B cell (primary cell): Measurements from ENCODE around the gene EGFR. TPM values are rescaled to one million over a fixed set of nuclear protein-coding genes. Genes with fewer than 3 reads are reported as not detected.

ENCODE experiments used
- ATAC-seq: fragments of 200-7000 bp; cut with Tn5 transposase; one replicate; pipeline ENCODE4 v1.10.0; 2021; ENCODE audit warnings: low read depth, mild to moderate bottlenecking, moderate number of reproducible peaks, moderate library complexity
- CTCF ChIA-PET: fragments of 350-600 bp; sonication (Branson Sonifier 250); formaldehyde crosslinking; loops from one replicate; lab custom pipeline; 2021; ENCODE audit warnings: antibody characterized with exemption, inconsistent platforms; lab: Charles Lee
- POLR2A ChIA-PET: fragments of 350-600 bp; sonication (Branson Sonifier 250); formaldehyde crosslinking; loops from one replicate; lab custom pipeline; 2021; ENCODE audit warnings: antibody characterized with exemption; lab: Charles Lee
- DNase-seq: peaks from one replicate; pipeline ENCODE4 v3.0.0; 2013
- H2AFZ ChIP-seq: 2 replicates; pipeline ENCODE4 v1.6.1; 2012; ENCODE audit warnings: mild to moderate bottlenecking, low read depth, low read length; ENCODE audit not compliant: insufficient read depth, poor library complexity, severe bottlenecking
- H3K27ac ChIP-seq, 2 donors: 1 replicate in 1 of 2; 2 replicates in 1 of 2; pipeline ENCODE4 v1.5.1; 2012 to 2013; ENCODE audit warnings: low read length in 2 of 2, mild to moderate bottlenecking in 2 of 2, moderate library complexity in 1 of 2
- H3K27me3 ChIP-seq, 4 experiments: fragments of 200-600 bp in 1 of 4; sonication (generic) in 1 of 4; replicated peaks in 1 of 4; 1 replicate in 2 of 4; 2 replicates in 2 of 4; pipeline versions ENCODE4 v1.6.1 to v1.7.0; 2013 to 2016; ENCODE audit warnings: low read length in 3 of 4, mild to moderate bottlenecking in 2 of 4, mixed read lengths in 1 of 4, moderate library complexity in 1 of 4; ENCODE audit not compliant: insufficient read depth in 4 of 4, control insufficient read depth in 3 of 4; ENCODE audit errors: control extremely low read depth in 1 of 4
- H3K36me3 ChIP-seq, 2 experiments: replicated peaks in 1 of 2; 1 replicate in 1 of 2; 2 replicates in 1 of 2; pipeline versions ENCODE4 v1.6.1 to v1.7.1; 2013; ENCODE audit warnings: low read length in 1 of 2; ENCODE audit not compliant: insufficient read depth in 2 of 2, control insufficient read depth in 1 of 2; ENCODE audit errors: control extremely low read depth in 1 of 2, extremely low read depth in 1 of 2
- H3K4me1 ChIP-seq, 2 donors: fragments of 200-600 bp in 1 of 2; sonication (generic) in 1 of 2; 1 replicate in 1 of 2; 2 replicates in 1 of 2; pipeline versions ENCODE4 v1.5.1 to v1.6.1; 2013 to 2017; ENCODE audit warnings: low read length in 2 of 2; ENCODE audit not compliant: control insufficient read depth in 2 of 2, insufficient read depth in 2 of 2
- H3K4me2 ChIP-seq: replicated peaks from 2 replicates; pipeline ENCODE3; 2012; ENCODE audit warnings: mild to moderate bottlenecking, low read depth, low read length; ENCODE audit not compliant: poor library complexity, severe bottlenecking
- H3K4me3 ChIP-seq, 5 experiments: fragments of 200-600 bp in 1 of 5; sonication (generic) in 1 of 5; 1 replicate in 3 of 5; 2 replicates in 2 of 5; pipeline versions ENCODE4 v1.5.1 to v1.7.0; 2011 to 2016; ENCODE audit warnings: low read length in 4 of 5, mild to moderate bottlenecking in 4 of 5, low read depth in 2 of 5, control low read depth in 1 of 5, moderate library complexity in 1 of 5; ENCODE audit not compliant: insufficient read depth in 1 of 5; ENCODE audit errors: control extremely low read depth in 1 of 5, extremely low read depth in 1 of 5
- H3K79me2 ChIP-seq: fragments of 200-600 bp; sonication (generic); one replicate; pipeline ENCODE4 v1.6.0; 2016; ENCODE audit warnings: low read length; ENCODE audit not compliant: control insufficient read depth, insufficient read depth
- H3K9ac ChIP-seq: fragments of 200-600 bp; sonication (generic); 2 replicates; pipeline ENCODE4 v1.6.1; 2017; ENCODE audit warnings: mild to moderate bottlenecking, low read length, moderate library complexity
- H3K9me3 ChIP-seq, 3 donors: one replicate each; pipeline versions ENCODE4 v1.6.1 to v1.7.1; 2013; ENCODE audit warnings: low read length in 2 of 3; ENCODE audit not compliant: control insufficient read depth in 2 of 3, insufficient read depth in 1 of 3; ENCODE audit errors: control extremely low read depth in 1 of 3
- H4K20me1 ChIP-seq: 2 replicates; pipeline ENCODE4 v1.6.0; 2012; ENCODE audit warnings: mild to moderate bottlenecking, low read length; ENCODE audit not compliant: insufficient read depth, control insufficient read depth, poor library complexity, severe bottlenecking
- H3K27ac Mint-ChIP-seq: one replicate; pipeline ENCODE4 v1.8.0; 2021; ENCODE audit warnings: mixed read lengths
- H3K27me3 Mint-ChIP-seq: one replicate; pipeline ENCODE4 v1.8.0; 2021; ENCODE audit warnings: mixed read lengths
- H3K4me1 Mint-ChIP-seq: one replicate; pipeline ENCODE4 v1.8.0; 2021; ENCODE audit warnings: mixed read lengths
- H3K4me3 Mint-ChIP-seq: one replicate; pipeline ENCODE4 v1.8.0; 2021; ENCODE audit warnings: mixed read lengths
- H3K9me3 Mint-ChIP-seq: one replicate; pipeline ENCODE4 v1.8.0; 2022; ENCODE audit warnings: mixed read lengths; ENCODE audit not compliant: insufficient read depth
- CTCF ChIP-seq: fragments of 200-600 bp; IDR thresholded peaks from one replicate; pipeline ENCODE4 v1.8.0; 2022; ENCODE audit warnings: antibody characterized with exemption, mild to moderate bottlenecking
- EZH2 ChIP-seq: IDR thresholded peaks from 2 replicates; pipeline ENCODE4 v1.6.1; 2012; ENCODE audit warnings: borderline replicate concordance, low read depth, mild to moderate bottlenecking, moderate library complexity, low read length; ENCODE audit not compliant: insufficient read depth, poor library complexity, severe bottlenecking
- WGBS: methylation state at CpG from one replicate; pipeline ENCODE4 v1.1.5; 2013; ENCODE audit warnings: missing lambda C conversion rate; ENCODE audit not compliant: insufficient coverage; 5-methylcytosine and 5-hydroxymethylcytosine counted together
- intact Hi-C: fragments of 100-400 bp; cut with micrococcal nuclease; formaldehyde crosslinking; loops from one replicate; pipeline ENCODE4 v1.10.0; 2022
- polyA plus RNA-seq: library from polyadenylated mRNA; depleted of rRNA; stranded (reverse); fragments of >200 nt; gene quantifications from 2 replicates; pipeline ENCODE4 v1.2.3, GENCODE V29; 2012
- total RNA-seq, 2 donors: library from RNA; stranded (reverse); fragments of 120-200 nt in 1 of 2; gene quantifications; 1 replicate in 1 of 2; 2 replicates in 1 of 2; pipeline versions ENCODE4 v1.2.3 to v1.2.4, GENCODE V29; 2013 to 2022

Gene EGFR
- total and polyA plus RNA-seq, 2 donors (not counting 1 experiment from before 2014, with no cell fraction given): not detected

- no peak for ATAC-seq
- Histone ChIP-seq H3K4me3 (no peak overlapping the region), H3K79me2 (no peaks in the 10 kb centered on the region), H3K9me3 (no peaks in the 10 kb centered on the region), H4K20me1 (no peaks in the 10 kb centered on the region), H3K4me2 (no peak overlapping the region), H3K36me3 (no peaks in the 10 kb centered on the region), H3K27ac (no peak overlapping the region), H3K4me1 (no peaks in the 10 kb centered on the region), H3K27me3 (no peaks in the 10 kb centered on the region), H2AFZ (no peak overlapping the region), H3K9ac (no peak overlapping the region)
- intact Hi-C loops: no loop called here
- CTCF ChIA-PET: no interaction called here
- WGBS: 83% methylated on average over 8 of the region's 15 CpGs
- H3K27me3 Mint-ChIP-seq: peaks cover 19% of the 10 kb centered on the region
- no peak overlapping the region for H3K27ac Mint-ChIP-seq
- POLR2A ChIA-PET: no interaction called here
- TF ChIP-seq CTCF: no peak
- DNase-seq: no peak
- H3K4me3 Mint-ChIP-seq: no peak overlapping the region
- no peaks in the 10 kb centered on the region for H3K4me1 Mint-ChIP-seq
- no peaks in the 10 kb centered on the region for H3K9me3 Mint-ChIP-seq
These were observed 111.8 kb downstream of the EGFR start for GRCh38 chr7:55130395-55131141.

- no peaks in the 10 kb centered on the region for H3K9me3 ChIP-seq
- H3K27me3 Mint-ChIP-seq: peaks cover 12% of the 10 kb centered on the region
- 77% methylated on average over 14 of the region's 17 CpGs for WGBS
- no peak overlapping the region for H3K27ac ChIP-seq
- ChIA-PET CTCF (no interaction called here), POLR2A (no interaction called here)
- no peak overlapping the region for H3K9ac ChIP-seq
- H3K27ac Mint-ChIP-seq: no peak overlapping the region
- no peak overlapping the region for H3K4me3 ChIP-seq
- DNase-seq: no peak
- H3K4me1 Mint-ChIP-seq: no peaks in the 10 kb centered on the region
- H3K4me3 Mint-ChIP-seq: no peak overlapping the region
- ATAC-seq: no peak
- H3K4me2 ChIP-seq: no peak overlapping the region
- H3K4me1 ChIP-seq: no peaks in the 10 kb centered on the region
- no peaks in the 10 kb centered on the region for H3K27me3 ChIP-seq
- H3K9me3 Mint-ChIP-seq: no peaks in the 10 kb centered on the region
- H3K36me3 ChIP-seq: no peaks in the 10 kb centered on the region
- no peak overlapping the region for H2AFZ ChIP-seq
- no peaks in the 10 kb centered on the region for H4K20me1 ChIP-seq
- intact Hi-C loops: no loop called here
- H3K79me2 ChIP-seq: no peaks in the 10 kb centered on the region
- TF ChIP-seq EZH2 (no peak), CTCF (no peak)
These were observed 112.5 kb downstream of the EGFR start for GRCh38 chr7:55131142-55131929.
